ENCODE measurements around the gene CPSF2.

- TF ChIP-seq POLR2AphosphoS5 (IDR thresholded peaks at IDR 0.05) = no peak
- TF ChIP-seq CTCF (IDR thresholded peaks at IDR 0.05) = no peak
- no peak for TF ChIP-seq POLR2A (IDR thresholded peaks at IDR 0.05)
- TF ChIP-seq EP300 (IDR thresholded peaks at IDR 0.05) = no peak
Observed at GRCh38 chr14:92185559-92185958, 63.8 kb downstream of the CPSF2 start.
